NCI-H82 treated with DMSO at 0.1 percent for 48 hours (cell line): ENCODE measurements around the gene KCNH1.

Experiments used
- DNase-seq: peaks from one replicate; lab custom pipeline; 2025; ENCODE audit not compliant: unreplicated experiment; lab: John Stamatoyannopoulos, UW

Gene KCNH1

GRCh38 chr1:211133836-211134669, at the start of gene KCNH1:
Gene KCNH1 (minus strand): TSS chr1:211134148. CDS start chr1:211133945, 203 bp downstream.
- DNase-seq, result peak; percentile 87

DNA sequence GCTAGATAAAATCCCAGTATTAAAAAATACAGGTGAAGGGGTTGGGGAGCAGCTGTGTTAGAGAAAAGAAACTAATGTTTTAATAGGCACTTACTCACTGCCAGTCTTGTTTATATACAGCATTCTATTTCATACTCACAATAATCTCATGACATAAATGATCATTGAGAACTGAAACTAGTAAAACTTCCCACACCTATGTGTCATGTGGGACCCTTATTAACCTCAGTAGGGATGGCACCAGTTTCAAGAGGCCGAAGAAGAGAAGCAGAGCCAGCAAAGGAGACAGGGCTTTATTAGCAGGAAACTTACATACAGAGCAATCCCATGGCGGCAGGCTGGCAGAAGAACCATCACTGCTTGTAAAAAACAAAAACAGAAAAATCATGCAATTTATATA, 48.8 kb upstream of the KCNH1 start:
- DNase-seq, result no peak

GRCh38 chr1:211174375-211174774, 40.4 kb upstream of the KCNH1 start:
- no peak for DNase-seq

DNA sequence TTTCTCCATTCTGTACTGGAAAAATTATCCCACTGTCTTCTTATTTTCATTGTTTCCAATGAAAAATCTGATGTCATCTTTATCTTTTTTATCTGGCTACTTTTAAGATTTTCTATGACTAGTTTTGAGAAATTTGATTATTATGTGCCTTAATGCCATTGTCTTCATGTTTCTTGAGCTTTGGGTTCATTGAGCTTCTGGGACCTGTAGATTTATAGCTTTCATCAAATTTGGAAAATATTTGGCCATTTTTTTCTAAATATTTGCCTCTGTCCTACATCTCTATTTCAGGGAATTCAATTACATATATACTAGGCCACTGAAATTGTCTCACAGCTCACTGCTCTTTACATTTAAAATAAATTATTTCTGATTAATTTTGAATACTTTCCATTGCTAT, 38.7 kb upstream of the KCNH1 start:
- no peak for DNase-seq

DNA sequence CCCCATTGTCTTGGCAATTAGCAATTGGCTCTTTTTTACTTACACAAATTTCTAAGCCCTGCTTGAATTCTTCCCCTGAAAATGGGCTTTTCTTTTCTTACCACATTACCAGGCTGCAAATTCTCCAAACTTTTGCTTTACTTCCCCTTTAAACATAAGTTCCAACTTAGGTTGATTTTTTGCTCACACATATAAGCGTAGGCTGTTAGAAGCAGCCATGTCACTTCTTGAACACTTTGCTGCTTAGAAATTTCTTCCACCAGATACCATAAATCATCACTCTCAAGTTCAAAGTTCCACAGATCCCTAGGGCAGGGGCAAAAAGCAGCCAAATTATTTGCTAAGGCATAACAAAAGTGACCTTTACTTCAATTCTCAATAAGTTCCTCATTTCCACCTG, 35.4 kb upstream of the KCNH1 start:
- DNase-seq, result no peak

GRCh38 chr1:211158866-211159265, 24.9 kb upstream of the KCNH1 start:
- DNase-seq, result no peak

- DNase-seq, result no peak
These were observed 21.1 kb upstream of the KCNH1 start for GRCh38 chr1:211155040-211155439.

DNA sequence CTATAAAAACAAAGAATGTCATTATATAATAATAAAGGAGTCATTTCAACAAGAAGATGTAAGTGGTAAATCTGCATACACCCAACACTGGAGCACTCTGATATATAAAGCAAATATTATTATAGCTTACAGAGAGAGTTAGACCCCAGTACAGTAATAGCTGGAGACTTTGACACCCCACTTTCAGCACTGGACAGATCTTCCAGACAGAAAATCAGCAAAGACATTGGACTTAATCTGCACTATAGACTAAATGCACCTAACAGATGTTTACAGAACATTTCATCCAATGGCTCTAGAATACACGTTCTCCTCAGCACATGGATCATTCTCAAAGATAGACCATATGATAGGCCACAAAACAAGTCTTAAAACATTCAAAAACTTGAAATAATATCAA, 20.0 kb upstream of the KCNH1 start:
- no peak for DNase-seq

DNA sequence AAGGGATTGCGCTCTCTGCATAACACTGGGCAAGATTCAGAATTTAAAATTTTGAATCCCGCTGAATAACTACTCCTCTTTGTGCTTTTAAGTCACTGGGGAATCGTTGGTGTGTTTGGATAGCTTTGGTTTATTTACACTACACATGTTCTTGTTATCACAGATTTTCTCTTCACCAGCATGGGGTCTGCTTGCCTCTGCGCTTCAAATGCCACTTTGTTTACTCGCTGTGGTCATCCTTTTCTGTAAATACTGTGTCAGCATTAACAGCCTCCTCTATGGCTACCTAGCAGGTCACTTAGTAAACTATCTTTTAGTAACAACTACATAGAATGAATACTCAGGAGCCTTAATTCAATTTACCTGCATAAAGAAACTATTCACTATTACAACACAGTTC, 14.4 kb upstream of the KCNH1 start:
- no peak for DNase-seq

DNA sequence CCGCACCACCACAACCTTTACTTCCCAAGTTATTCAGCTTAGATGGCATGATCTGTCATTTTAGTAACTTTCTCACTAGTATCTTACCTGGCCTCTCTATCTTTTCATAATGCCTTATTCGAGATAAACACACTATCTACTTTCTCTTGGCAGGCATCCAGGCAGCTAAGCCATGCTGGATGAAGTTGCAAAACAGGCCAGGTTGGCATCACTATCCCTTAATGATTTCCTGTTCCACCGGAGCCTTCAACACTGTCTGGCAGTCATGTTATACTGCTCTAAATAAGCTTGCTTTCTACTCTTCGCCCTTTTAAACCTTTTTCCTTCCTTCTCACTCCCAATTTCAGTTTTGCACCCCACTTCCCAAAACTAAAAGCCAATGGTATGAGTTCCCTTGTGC, 12.0 kb upstream of the KCNH1 start:
- no peak for DNase-seq

GRCh38 chr1:211135342-211135950, 1.5 kb upstream of the KCNH1 start:
- DNase-seq, result peak; percentile 69

DNA sequence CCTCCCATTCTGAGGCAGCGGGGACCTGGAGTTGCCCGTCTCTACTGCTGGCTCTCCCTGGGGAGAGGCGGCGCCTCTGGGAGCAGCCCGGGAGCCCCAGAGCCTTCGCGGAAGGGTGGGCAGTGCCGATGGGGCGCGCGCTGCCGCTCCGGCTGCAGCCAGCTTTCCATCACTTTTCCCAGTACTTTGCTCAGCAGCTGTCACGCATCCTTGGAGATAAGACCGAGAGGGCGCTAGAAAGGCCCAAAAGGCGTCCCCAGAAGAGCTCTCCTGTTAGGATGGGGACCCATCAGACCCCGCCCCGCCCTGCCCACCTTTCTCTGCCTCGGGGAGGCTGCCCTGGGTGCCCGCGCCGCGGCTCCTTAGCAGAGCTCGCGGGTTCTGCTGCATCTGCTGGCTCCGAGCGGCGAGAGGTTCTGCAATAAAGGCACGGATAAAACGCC, 534 bp downstream of the KCNH1 start:
- no peak for DNase-seq

DNA sequence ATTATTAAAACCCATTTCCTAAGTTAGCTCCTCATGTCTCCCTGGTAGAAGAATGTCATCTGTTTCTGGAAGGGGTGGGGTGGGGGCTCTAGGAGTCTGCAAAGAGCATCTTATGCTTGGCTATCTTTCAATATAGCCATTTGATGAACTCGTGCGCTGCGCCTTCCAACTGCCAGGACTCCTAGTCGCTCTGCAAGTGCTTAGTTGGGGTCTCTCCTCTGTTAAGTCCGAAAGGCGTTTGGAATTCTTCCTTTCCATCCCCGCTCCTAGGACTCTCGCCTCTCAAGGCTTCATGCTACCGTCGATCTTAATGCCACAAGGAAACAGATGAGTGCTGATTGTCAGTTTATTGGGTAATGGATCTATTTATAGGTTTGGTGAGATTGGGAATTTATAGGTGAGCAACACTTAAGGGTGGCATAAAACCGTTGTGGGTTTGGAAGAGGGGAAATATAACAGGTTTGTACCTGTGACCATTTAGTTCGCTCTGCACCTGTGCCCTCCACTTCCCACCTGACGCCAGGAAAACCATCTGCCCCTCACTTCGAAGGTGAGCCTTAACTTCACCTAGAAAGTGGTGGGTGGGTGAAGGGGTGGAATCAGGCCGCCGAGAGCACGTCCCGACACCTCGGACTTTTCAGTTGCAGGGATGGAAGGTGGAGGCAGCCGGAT, 1.1 kb downstream of the KCNH1 start:
- no peak for DNase-seq

DNA sequence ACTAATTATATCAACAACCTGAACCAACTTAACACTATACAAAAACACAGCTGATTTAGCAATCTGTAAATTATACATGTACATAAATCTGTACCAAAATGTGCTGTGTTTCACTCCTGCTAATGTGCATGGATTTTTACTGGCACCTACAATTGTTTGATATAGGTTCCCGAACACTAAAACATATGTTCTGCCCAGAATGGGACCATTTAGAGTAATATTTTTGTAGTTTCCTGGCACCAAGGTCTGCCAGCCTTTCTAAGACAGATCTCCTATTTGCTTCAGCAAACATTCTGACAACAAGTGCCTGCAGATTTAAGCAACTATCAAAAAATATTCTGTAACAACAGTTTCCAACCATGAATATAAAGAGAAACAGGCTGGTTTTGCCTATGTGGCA, 4.2 kb downstream of the KCNH1 start:
- no peak for DNase-seq

DNA sequence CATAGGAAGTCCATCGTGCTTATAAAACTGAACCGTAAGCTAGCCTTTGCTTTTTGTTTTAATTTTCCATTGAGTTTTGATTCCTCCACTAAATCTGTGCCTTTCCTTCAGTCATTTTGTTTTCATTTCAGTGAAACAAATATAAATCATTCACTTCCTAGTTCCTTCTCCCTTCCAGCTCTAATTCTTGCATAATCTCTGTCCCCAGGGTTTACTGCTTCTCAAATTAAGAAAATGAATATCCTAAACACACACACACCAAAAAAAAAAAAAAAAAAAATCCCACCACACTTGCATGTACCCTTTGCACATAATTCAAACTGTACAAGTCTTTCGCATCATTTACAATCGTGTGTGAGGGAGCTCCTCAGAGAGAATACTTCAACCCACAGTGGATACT, 6.8 kb downstream of the KCNH1 start:
- no peak for DNase-seq

DNA sequence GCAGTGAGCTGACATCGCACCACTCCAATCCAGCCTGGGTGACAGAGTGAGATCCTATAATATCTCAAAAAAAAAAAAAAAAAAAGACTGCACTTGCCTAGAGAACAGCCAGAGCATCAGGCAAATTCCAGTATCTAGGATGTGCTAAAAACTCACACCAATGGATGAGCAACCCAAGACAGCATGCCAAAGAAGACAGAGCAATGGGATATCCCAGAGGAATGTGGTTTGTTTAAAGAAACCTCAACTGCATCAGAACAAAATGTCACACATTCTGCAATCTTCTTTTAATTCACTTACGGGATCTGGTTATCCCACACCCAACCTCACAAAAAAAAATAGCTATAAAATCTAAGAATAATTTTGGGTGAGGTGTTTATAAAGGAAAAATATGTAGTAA, 7.3 kb downstream of the KCNH1 start:
- no peak for DNase-seq

DNA sequence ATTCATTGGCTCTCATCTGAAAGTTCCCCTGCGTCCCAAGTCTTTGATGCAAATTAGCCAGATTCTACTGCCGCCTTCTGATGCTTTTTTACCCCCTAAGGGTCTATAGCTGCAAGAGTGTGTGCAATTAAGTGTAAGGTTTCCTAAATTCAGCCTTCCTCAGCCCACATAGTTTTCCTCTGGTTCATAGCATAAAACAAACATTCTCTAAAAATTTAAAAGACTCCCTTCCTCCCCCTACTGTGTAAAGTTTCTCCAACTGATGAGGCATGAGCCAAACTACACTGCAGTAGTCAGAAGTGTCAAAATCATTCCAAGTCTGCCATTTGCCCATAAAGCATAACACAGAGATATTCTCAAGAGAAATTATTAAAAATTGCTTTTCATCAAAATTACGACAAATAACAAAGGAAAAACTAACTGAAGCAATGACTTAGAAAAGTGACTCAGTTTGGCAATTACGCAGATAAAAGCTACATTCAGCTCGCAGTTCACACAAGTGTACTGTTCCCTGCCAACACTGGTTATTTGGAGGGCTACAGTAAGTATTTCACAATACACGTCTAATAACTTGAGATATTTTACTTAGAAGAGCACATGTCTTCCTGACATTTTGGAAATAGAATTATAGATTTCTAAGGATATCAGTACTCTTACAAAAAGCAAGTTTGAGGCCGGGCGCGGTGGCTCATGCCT, 15.4 kb downstream of the KCNH1 start:
- DNase-seq, result no peak

- no peak for DNase-seq
These were observed 19.5 kb downstream of the KCNH1 start for GRCh38 chr1:211114446-211114845.

GRCh38 chr1:211113566-211113965, 20.4 kb downstream of the KCNH1 start:
- DNase-seq, result no peak

DNA sequence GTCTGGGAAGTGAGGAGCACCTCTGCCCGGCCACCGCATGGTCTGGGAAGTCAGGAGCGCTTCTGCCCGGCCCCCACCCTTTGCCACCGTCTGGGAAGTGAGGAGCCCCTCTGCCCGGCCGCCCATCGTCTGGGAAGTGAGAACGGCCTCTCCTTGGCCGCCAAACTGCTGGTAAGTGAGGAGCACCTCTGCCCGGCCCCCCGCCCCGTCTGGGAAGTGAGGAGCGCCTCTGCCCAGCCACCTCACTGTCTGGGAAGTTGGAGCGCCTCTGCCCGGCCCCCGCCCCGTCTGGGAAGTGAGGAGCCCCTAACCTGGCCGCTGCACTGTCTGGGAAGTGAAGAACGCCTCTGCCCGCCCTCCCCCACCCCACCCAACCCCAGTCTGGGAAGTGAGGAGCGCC, 22.6 kb downstream of the KCNH1 start:
- no peak for DNase-seq

GRCh38 chr1:211101481-211101880, 32.5 kb downstream of the KCNH1 start:
- no peak for DNase-seq

GRCh38 chr1:211099393-211099792, 34.6 kb downstream of the KCNH1 start:
- no peak for DNase-seq
